HuH-7.5 (cell line): ENCODE data around the gene OFD1.

Experiments
- DNase-seq: peaks from one replicate; pipeline ENCODE4 v3.0.0; 2011; ENCODE audit warnings: low spot score

Gene OFD1

DNA sequence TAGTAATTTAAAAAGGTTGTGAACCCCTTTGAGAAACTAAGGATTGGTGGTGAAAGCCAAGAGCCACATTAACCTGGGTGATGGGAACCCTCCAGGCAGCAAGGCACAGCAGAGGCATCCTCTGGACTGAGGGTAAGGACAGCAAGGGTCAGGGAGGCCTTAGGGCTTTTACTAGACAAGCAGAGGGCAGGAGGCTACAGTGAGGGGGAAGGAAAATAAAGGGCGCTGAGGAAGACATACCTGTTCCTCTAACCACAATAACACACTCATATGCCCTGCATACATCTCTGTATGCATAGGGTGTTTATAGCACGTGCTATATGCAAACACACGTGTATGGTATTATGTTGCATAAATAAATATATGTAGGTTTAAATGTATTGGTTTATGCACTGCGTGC, 63.6 kb downstream of the OFD1 start:
- no peak for DNase-seq

- DNase-seq: no peak
Measured at GRCh38 chrX:13803116-13803515, 68.6 kb downstream of the OFD1 start.

GRCh38 chrX:13805241-13805640, 70.7 kb downstream of the OFD1 start:
- no peak for DNase-seq

DNA sequence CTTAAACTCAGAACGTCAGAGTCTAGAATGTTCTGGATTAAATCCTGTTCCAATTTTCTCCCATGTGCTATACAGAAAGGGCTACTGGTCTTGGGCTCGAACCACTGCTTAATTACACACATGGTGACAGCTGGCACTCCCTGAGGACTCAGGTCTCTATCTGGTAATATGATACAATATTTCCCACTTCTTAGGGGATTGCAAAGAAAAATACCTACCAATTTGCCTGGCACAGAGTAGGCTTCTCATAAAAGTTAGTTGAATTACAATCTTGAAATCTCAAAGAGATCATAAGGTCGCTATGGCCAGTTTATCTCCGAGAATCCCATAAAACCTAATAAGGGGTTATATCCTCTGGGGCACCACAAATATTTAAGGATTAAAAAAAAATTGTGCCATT, 73.7 kb downstream of the OFD1 start:
- no peak for DNase-seq

DNA sequence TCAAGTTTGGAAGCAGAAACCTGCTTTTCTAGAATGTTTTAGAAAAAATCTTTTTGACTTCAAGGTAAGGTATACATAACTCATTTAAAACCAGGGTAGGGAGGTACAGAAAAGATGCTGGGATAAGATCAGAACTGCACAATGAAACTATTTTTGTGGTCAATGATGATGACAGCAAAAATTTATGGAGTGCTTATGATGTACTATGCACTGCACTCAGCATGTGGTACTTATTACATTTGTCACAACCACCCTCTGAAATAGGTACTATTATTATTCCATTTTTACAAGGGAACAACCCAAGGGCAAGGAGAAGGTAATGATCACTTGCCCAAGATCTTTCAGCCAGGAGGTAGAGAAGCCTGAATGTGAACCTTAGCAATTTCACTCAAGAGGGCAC, 74.3 kb downstream of the OFD1 start:
- no peak for DNase-seq

DNA sequence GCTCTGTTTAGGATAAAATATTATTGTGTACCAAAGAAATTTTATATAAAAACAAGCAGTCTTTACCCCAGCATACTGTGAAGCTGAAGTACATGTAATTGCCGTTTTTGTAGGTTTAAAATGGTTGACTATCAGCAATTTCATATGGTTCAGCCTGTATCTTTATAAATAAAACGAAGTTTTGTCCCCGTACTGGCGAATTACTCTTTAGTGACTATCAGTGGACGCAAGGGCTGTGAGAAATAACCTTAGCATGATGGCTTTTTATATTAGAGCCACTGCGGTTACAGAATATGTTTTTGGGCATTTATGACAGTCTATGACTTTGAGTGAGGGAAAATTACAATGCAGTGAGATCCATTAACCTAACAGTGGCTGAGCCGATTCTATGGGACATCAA, 81.1 kb downstream of the OFD1 start:
- DNase-seq: no peak

DNA sequence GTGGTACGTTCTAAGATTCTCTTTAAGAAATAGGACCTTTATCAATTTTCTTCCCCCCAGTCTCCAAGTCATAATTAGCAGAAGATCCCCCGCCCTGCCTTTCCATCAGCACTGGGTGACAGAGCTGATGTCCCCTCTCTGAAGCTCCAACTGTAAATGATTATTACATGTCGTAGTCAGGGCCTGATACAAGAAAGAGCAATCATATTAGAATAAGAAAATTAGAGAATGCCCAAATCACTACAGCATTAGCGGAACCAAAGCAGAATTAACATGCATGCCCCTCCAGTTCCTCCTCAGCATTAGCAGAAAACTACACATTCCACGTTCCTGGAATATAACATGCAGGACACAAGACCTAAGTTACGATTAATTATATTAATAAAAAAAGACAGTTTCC, 81.6 kb downstream of the OFD1 start:
- no peak for DNase-seq

DNA sequence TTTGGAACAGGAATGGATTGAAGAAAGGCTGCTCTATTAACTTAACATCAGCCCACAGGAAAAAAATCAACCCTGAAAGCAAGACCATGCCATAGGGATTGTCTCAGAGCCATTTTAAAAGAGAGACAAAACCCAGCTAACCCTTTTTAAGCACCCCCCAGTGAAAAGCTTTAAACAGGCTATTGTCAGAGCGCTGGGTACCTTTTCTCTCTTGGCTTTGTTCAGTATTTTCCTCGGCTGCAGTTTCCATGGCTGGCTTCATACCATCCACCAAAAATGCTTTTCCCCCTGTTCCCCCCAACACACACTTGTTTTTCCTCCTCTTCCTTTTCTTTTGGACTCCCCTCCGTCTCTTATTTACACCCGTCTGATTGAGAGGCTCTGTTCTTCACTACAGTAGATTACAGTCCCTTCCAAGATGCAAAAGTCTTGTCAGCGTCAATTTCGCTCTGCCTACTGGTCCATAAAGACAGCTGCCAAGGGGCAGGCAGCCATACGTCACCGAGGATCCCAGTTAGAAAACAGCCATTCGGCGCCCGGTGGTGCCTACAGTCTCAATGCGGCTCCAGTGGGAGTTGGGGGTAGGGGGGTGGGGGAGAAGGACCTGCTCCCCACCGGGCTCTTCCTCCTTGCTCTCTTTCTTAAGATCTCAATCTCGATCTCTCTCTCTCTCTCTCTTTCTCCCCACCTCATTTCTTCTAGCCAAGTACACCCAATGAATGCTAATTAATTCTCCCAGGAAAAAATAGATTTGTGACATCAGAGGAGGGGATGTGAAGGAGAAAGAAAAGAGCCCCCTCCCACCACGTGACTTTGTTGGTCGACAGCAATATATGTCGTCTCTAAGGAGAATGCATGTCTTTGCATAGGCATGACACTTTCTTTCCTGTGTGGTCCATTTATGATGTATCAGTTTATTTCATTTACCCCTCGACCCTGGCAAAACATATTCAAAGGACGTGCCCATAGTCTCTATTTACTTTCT, 82.4 kb downstream of the OFD1 start, which contains the start of gene GPM6B:
Gene GPM6B (minus strand): TSS at position 451 of the 985 bp plus-strand sequence. CDS start 189 bp downstream, at position 262.
- no peak for DNase-seq
